K562 (cell line): ENCODE measurements around the gene ABCA7.
A peak's percentile ranks its signal among the peaks of the same experiment; 100 is the strongest.

Experiments
- EZH2 ChIP-seq: IDR thresholded peaks from 2 replicates; pipeline ENCODE4 v1.6.1; 2012; ENCODE audit warnings: low read depth, mild to moderate bottlenecking, inconsistent platforms, low read length, borderline replicate concordance
- KLF10 ChIP-seq: fragments of 250-450 bp; sonication (Bioruptor Pico); IDR thresholded peaks from 2 replicates; pipeline ENCODE4 v1.6.1; 2021; ENCODE audit warnings: matching md5 sums
- POLR2A ChIP-seq: fragments of 450-650 bp; conservative IDR thresholded peaks from 2 replicates; pipeline ENCODE4 v1.6.1; 2016
- SRSF1 ChIP-seq: fragments of 200-400 bp; formaldehyde crosslinking; IDR thresholded peaks from 2 replicates; pipeline ENCODE4 v1.6.1; 2017; ENCODE audit warnings: mild to moderate bottlenecking, low read depth, low read length, moderate library complexity
- TAF7 ChIP-seq: fragments of 450-650 bp; IDR thresholded peaks from 2 replicates; pipeline ENCODE4 v1.6.1; 2016; ENCODE audit warnings: missing genetic modification characterization, missing compliant biosample characterization
- TF ChIP-seq, protein P1 (sequence below): fragments of 450-650 bp; IDR thresholded peaks from 2 replicates; pipeline ENCODE4 v1.6.1; 2016; ENCODE audit warnings: borderline replicate concordance
- TF ChIP-seq, protein P2 (sequence below), 3 experiments: IDR thresholded peaks in 2 of 3; conservative IDR thresholded peaks in 1 of 3; 2 replicates each; pipeline ENCODE4 v1.5.1; 2011 to 2012; ENCODE audit warnings: low read length in 3 of 3, mild to moderate bottlenecking in 3 of 3, control low read depth in 2 of 3, improper control_type of control experiment in 1 of 3, inconsistent platforms in 1 of 3, low read depth in 1 of 3, mixed read lengths in 1 of 3, moderate library complexity in 1 of 3; ENCODE audit not compliant: insufficient read depth in 2 of 3

DNA sequence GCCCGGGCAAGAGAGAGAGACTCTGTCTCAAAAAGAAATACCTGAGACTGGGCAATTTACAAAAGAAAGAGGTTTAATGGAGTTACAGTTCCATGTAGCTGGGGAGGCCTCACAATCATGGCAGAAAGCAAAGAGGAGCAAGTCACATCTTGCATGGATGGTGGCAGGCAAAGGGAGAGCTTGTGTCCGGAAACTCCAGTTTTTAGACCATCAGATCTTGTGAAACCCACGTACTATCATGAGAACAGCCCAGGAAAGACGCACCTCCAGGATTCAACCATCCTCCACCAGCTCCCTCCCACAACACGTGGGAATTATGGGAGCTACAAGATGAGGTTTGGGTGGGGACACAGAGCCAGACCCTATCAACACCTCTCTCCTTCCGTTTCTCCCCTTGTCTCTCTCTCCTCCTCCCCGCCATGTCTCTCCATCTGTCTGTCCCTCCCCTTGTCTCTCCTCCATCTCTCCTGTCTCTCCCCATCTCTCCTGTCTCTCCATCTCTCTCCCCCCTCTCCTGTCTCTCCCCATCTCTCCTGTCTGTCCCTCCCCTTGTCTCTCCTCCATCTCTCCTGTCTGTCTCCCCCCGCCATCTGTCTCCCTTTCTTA lies 45.2 kb downstream of the ABCA7 start:
- TF ChIP-seq, protein P1, sequence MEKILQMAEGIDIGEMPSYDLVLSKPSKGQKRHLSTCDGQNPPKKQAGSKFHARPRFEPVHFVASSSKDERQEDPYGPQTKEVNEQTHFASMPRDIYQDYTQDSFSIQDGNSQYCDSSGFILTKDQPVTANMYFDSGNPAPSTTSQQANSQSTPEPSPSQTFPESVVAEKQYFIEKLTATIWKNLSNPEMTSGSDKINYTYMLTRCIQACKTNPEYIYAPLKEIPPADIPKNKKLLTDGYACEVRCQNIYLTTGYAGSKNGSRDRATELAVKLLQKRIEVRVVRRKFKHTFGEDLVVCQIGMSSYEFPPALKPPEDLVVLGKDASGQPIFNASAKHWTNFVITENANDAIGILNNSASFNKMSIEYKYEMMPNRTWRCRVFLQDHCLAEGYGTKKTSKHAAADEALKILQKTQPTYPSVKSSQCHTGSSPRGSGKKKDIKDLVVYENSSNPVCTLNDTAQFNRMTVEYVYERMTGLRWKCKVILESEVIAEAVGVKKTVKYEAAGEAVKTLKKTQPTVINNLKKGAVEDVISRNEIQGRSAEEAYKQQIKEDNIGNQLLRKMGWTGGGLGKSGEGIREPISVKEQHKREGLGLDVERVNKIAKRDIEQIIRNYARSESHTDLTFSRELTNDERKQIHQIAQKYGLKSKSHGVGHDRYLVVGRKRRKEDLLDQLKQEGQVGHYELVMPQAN = 0 out of 2 replicates have a peak, but pooled peaks have one; percentile 20
- TF ChIP-seq, protein P2, sequence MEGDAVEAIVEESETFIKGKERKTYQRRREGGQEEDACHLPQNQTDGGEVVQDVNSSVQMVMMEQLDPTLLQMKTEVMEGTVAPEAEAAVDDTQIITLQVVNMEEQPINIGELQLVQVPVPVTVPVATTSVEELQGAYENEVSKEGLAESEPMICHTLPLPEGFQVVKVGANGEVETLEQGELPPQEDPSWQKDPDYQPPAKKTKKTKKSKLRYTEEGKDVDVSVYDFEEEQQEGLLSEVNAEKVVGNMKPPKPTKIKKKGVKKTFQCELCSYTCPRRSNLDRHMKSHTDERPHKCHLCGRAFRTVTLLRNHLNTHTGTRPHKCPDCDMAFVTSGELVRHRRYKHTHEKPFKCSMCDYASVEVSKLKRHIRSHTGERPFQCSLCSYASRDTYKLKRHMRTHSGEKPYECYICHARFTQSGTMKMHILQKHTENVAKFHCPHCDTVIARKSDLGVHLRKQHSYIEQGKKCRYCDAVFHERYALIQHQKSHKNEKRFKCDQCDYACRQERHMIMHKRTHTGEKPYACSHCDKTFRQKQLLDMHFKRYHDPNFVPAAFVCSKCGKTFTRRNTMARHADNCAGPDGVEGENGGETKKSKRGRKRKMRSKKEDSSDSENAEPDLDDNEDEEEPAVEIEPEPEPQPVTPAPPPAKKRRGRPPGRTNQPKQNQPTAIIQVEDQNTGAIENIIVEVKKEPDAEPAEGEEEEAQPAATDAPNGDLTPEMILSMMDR (IDR thresholded peaks at IDR 0.05 in 2 of 3, conservative IDR thresholded peaks at IDR 0.05 in 1 of 3; ENCODE audit: insufficient read depth in 2 of 3, low read depth in 1 of 3, low read length in 3 of 3) = no peak
- TF ChIP-seq TAF7 (tag) (no peak), EZH2 (no peak), POLR2A (peak; percentile 81), SRSF1 (no peak), KLF10 (CRISPR knock-in tag) (no peak)
